ENCODE measurements around the gene ATP9B. TPM values are rescaled to one million over a fixed set of nuclear protein-coding genes. Genes with fewer than 3 reads are reported as not detected.

Gene ATP9B
- total RNA-seq, 1 experiment from 2014 or later = 25.6 TPM

GRCh38 chr18:79246309-79247108 is 177.3 kb downstream of the ATP9B start:
- CTCF ChIA-PET = no interaction called here
- H3K9me3 Mint-ChIP-seq (ENCODE audit: low read depth, unreplicated experiment) = no peaks in the 10 kb centered on the region
- peak overlapping the region; percentile 66 for H3K4me3 Mint-ChIP-seq (ENCODE audit: low read depth, unreplicated experiment)
- BruUV-seq (replicated peaks) = no TSS peak
- no peaks in the 10 kb centered on the region for H3K27me3 Mint-ChIP-seq (ENCODE audit: unreplicated experiment)
- TF ChIP-seq, protein P1, sequence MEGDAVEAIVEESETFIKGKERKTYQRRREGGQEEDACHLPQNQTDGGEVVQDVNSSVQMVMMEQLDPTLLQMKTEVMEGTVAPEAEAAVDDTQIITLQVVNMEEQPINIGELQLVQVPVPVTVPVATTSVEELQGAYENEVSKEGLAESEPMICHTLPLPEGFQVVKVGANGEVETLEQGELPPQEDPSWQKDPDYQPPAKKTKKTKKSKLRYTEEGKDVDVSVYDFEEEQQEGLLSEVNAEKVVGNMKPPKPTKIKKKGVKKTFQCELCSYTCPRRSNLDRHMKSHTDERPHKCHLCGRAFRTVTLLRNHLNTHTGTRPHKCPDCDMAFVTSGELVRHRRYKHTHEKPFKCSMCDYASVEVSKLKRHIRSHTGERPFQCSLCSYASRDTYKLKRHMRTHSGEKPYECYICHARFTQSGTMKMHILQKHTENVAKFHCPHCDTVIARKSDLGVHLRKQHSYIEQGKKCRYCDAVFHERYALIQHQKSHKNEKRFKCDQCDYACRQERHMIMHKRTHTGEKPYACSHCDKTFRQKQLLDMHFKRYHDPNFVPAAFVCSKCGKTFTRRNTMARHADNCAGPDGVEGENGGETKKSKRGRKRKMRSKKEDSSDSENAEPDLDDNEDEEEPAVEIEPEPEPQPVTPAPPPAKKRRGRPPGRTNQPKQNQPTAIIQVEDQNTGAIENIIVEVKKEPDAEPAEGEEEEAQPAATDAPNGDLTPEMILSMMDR (IDR thresholded peaks at IDR 0.05; ENCODE audit: unreplicated experiment) = peak; percentile 78
- intact Hi-C loops (cut with micrococcal nuclease; ENCODE audit: unreplicated experiment) = loop anchor here (2.0 to 5.0 kb wide), 2 partner anchors 178 to 259 kb away; partner anchors contain the start of gene ATP9B
- H3K27ac Mint-ChIP-seq (ENCODE audit: unreplicated experiment) = no peak overlapping the region
- no peaks in the 10 kb centered on the region for H3K4me1 Mint-ChIP-seq (ENCODE audit: low read depth, unreplicated experiment)
- peak; percentile 83 for DNase-seq
- no peaks in the 10 kb centered on the region for H3K36me3 Mint-ChIP-seq (ENCODE audit: insufficient read depth, unreplicated experiment)

DNA sequence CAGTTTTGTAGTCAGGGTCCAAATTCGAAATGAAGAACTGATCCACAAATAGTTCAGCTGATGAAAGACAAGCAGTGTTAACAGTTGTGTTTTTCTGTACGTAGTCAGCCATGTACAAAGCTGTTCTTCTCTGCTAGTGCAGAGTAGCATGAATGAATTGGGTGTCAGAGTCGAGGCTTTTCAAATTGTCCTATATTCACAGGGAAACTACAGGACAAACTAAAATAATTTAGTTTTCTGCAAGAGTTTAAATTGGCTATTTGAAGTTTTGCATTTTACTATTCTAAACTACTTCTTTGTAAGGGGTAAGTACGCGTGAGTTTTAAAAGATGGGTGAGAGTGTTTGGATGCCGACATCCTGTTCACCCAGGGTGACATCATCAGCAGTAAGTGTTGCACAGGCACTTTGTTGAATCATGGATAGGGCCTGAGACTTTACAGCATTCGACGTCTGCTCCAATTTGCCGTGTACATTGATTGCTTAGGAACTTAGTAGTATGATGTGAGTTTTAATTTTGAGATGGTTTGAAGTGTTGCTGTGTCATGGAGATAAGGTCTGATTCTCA is 179.4 kb downstream of the ATP9B start:
- CTCF ChIA-PET = no interaction called here
- Mint-ChIP-seq H3K27ac (ENCODE audit: unreplicated experiment) (no peak overlapping the region), H3K4me1 (ENCODE audit: low read depth, unreplicated experiment) (no peaks in the 10 kb centered on the region)

DNA sequence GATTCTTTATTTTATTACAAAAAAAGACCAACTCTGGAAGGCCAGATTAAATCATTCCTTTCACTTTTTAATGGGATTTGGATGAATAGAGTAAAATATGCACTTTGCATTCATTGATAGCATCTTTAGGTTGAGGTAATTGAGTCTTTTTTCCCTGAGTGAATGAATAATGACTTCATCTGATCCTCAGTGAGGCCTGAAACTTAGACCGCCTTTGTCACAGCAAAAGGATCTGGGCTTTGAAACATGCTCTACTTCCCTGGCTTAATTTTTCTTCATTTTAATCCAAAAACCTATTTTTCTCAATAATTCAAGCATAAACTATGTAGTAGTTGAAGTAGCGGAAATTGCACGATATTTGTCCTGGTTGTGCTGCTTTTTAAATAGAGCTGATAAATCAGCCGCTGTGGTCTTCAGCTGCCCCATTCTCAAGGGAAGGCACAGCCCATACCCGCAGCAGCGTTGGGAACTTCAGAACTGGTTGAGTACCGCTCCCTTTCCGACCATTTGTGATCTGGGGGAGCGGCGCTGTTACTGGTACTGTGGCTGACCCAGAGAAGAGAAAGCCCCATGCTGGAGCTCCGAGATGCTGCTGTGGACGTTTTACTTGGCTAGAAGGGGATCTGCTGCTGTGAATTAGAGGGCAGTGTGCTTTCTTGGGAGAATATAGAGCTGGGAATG is 181.2 kb downstream of the ATP9B start:
- H3K27ac Mint-ChIP-seq (ENCODE audit: unreplicated experiment) = no peak overlapping the region
- no peaks in the 10 kb centered on the region for H3K36me3 Mint-ChIP-seq (ENCODE audit: insufficient read depth, unreplicated experiment)
- CTCF ChIA-PET = no interaction called here
- TF ChIP-seq, protein P1 (IDR thresholded peaks at IDR 0.05; ENCODE audit: unreplicated experiment) = no peak
- intact Hi-C loops (cut with micrococcal nuclease; ENCODE audit: unreplicated experiment) = no loop called here
- DNase-seq = no peak
- H3K4me3 Mint-ChIP-seq (ENCODE audit: low read depth, unreplicated experiment) = no peak overlapping the region
- no peaks in the 10 kb centered on the region for H3K9me3 Mint-ChIP-seq (ENCODE audit: low read depth, unreplicated experiment)
- H3K4me1 Mint-ChIP-seq (ENCODE audit: low read depth, unreplicated experiment) = no peaks in the 10 kb centered on the region
- H3K27me3 Mint-ChIP-seq (ENCODE audit: unreplicated experiment) = no peaks in the 10 kb centered on the region
- no TSS peak for BruUV-seq (replicated peaks)

More for the DNA sequence above, 179.4 kb downstream of the ATP9B start:
- intact Hi-C loops (cut with micrococcal nuclease; ENCODE audit: unreplicated experiment) = loop anchor here (5.0 kb wide), 1 partner anchor 261 kb away; no protein-coding TSS in a partner anchor
- no TSS peak for BruUV-seq (replicated peaks)
- Mint-ChIP-seq H3K36me3 (ENCODE audit: insufficient read depth, unreplicated experiment) (no peaks in the 10 kb centered on the region), H3K4me3 (ENCODE audit: low read depth, unreplicated experiment) (no peak overlapping the region), H3K9me3 (ENCODE audit: low read depth, unreplicated experiment) (no peaks in the 10 kb centered on the region), H3K27me3 (ENCODE audit: unreplicated experiment) (no peaks in the 10 kb centered on the region)
- no peak for DNase-seq
- TF ChIP-seq, protein P1 (IDR thresholded peaks at IDR 0.05; ENCODE audit: unreplicated experiment) = no peak

GRCh38 chr18:79251021-79251420 is 181.8 kb downstream of the ATP9B start:
- intact Hi-C loops (cut with micrococcal nuclease; ENCODE audit: unreplicated experiment) = no loop called here
- Mint-ChIP-seq H3K27me3 (ENCODE audit: unreplicated experiment) (no peaks in the 10 kb centered on the region), H3K4me3 (ENCODE audit: low read depth, unreplicated experiment) (no peak overlapping the region), H3K36me3 (ENCODE audit: insufficient read depth, unreplicated experiment) (no peaks in the 10 kb centered on the region), H3K9me3 (ENCODE audit: low read depth, unreplicated experiment) (no peaks in the 10 kb centered on the region), H3K4me1 (ENCODE audit: low read depth, unreplicated experiment) (no peaks in the 10 kb centered on the region), H3K27ac (ENCODE audit: unreplicated experiment) (no peak overlapping the region)
- no peak for DNase-seq
- TF ChIP-seq, protein P1 (IDR thresholded peaks at IDR 0.05; ENCODE audit: unreplicated experiment) = no peak
- no TSS peak for BruUV-seq (replicated peaks)
- CTCF ChIA-PET = no interaction called here
